GM19351 (cell line): ENCODE results near the gene LSM7.

ENCODE experiments used
- ATAC-seq: cut with Tn5 transposase; IDR thresholded peaks from one replicate; pipeline ENCODE4 v1.9.1; 2021; ENCODE audit warnings: mild to moderate bottlenecking, moderate library complexity; ENCODE audit not compliant: unreplicated experiment

The LSM7 gene

GRCh38 chr19:2325281-2326046 is 2.9 kb downstream of the LSM7 start:
- ATAC-seq, result no peak

GRCh38 chr19:2324220-2324948 is 4.0 kb downstream of the LSM7 start:
- ATAC-seq, result no peak

GRCh38 chr19:2323707-2324106 is 4.7 kb downstream of the LSM7 start:
- no peak for ATAC-seq

- ATAC-seq, result no peak
Measured at GRCh38 chr19:2321565-2322283, 6.7 kb downstream of the LSM7 start.

- ATAC-seq, result no peak
Measured at GRCh38 chr19:2320939-2321338, 7.4 kb downstream of the LSM7 start.

- no peak for ATAC-seq
Measured at GRCh38 chr19:2320049-2320448, 8.3 kb downstream of the LSM7 start.

- ATAC-seq, result no peak
Measured at GRCh38 chr19:2319551-2319950, 8.8 kb downstream of the LSM7 start.

- no peak for ATAC-seq
Measured at GRCh38 chr19:2318923-2319322, 9.5 kb downstream of the LSM7 start.

- no peak for ATAC-seq
Measured at GRCh38 chr19:2317756-2318155, 10.6 kb downstream of the LSM7 start.

GRCh38 chr19:2317300-2317699 is 11.1 kb downstream of the LSM7 start:
- ATAC-seq, result no peak

- ATAC-seq, result no peak
Measured at GRCh38 chr19:2315818-2316353, 12.5 kb downstream of the LSM7 start.

GRCh38 chr19:2315121-2315817 is 13.1 kb downstream of the LSM7 start:
- no peak for ATAC-seq

GRCh38 chr19:2312820-2313501 is 15.4 kb downstream of the LSM7 start:
- ATAC-seq, result no peak

GRCh38 chr19:2311093-2311492 is 17.3 kb downstream of the LSM7 start:
- ATAC-seq, result no peak

GRCh38 chr19:2309734-2310362 is 18.5 kb downstream of the LSM7 start:
- ATAC-seq, result no peak

GRCh38 chr19:2308114-2308556 is 20.3 kb downstream of the LSM7 start, which contains the start of gene LINGO3:
Gene LINGO3 (minus strand): TSS chr19:2308154. CDS start chr19:2291776, 16,378 bp downstream.
- ATAC-seq, result no peak

GRCh38 chr19:2307518-2308012 is 20.8 kb downstream of the LSM7 start:
- no peak for ATAC-seq

GRCh38 chr19:2306971-2307370 is 21.4 kb downstream of the LSM7 start:
- no peak for ATAC-seq

- ATAC-seq, result no peak
Measured at GRCh38 chr19:2306281-2306806, 22.0 kb downstream of the LSM7 start.
